PC-9 (cell line): ENCODE measurements around the gene PIP5K1B.

Experiments used
- CTCF ChIP-seq: fragments of 200-600 bp; sonication (generic); conservative IDR thresholded peaks from 2 replicates; pipeline ENCODE4 v1.6.1; 2017; ENCODE audit warnings: mixed run types, antibody characterized with exemption, mild to moderate bottlenecking, moderate library complexity
- EZH2 ChIP-seq: fragments of 200-600 bp; sonication (generic); IDR thresholded peaks from 2 replicates; pipeline ENCODE4 v1.8.0; 2017; ENCODE audit warnings: antibody characterized with exemption, low read depth

- TF ChIP-seq CTCF, result no peak
- no peak for TF ChIP-seq EZH2
Observed at GRCh38 chr9:68755051-68755450, 50.0 kb downstream of the PIP5K1B start.
